ENCODE data around the gene TACC2.
"Not testable (repeated sequence)": the region's sequence is repeated elsewhere in the genome, so short reads cannot be mapped to it uniquely, and the experiment has no call there.

TACC2 gene

DNA sequence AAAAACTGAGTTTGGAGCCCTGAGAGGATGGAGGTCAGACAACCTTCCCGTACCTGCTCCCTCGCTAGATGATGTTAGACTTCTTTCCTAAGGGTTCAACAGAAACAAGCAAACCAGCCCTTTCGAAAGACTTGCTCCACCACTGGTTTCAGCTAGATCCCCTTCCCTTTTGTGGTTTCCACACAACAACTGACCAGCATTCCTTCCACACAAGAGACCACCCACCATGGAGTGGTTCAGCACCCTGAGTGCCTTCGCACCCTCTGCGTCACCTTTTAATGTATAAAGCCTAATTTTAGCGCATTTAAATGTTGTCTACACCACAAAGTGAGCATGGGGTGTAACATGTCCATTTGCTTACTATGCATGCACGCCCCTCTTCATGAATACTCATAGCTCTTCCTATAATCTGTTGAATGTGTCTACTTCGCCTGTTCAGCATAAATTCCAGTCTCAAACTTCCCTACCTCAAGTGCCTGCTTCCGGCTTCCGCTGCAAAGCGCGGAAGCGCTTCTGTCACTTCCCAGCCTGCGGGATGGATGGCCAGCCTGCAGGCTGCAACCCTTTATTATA lies 69.0 kb downstream of the TACC2 start:
- DNase-seq (ENCODE audit: low read depth in 2 of 2): no peak

DNA sequence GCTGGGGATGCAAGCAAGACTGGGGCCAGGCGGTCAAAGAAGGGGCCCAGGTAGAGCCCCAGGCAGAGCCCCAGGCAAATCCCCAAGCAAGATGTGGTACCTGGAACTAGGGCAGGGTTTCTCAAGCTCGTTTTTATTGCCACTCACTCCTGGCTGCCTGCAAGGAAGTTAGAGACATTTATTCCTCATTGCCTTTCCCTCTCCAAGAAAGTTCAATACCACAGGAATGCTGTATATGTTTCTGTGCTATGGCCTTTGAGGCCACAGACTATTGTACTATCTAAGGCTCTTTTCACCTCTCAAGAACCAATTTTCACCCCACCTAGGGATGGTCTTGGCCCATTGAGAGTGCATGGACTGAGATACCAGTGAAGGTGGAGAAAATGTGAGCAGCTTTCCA lies 71.3 kb downstream of the TACC2 start:
- DNase-seq (ENCODE audit: low read depth in 2 of 2): no peak

GRCh38 chr10:122062831-122063674 lies 74.1 kb downstream of the TACC2 start:
- DNase-seq (ENCODE audit: low read depth in 2 of 2): no peak

- DNase-seq (ENCODE audit: low read depth in 2 of 2): not testable (repeated sequence)
Measured at GRCh38 chr10:122066337-122066939, 77.5 kb downstream of the TACC2 start.

GRCh38 chr10:122068844-122069243 lies 79.9 kb downstream of the TACC2 start:
- DNase-seq (ENCODE audit: low read depth in 2 of 2): no peak

- DNase-seq (ENCODE audit: low read depth in 2 of 2): no peak
Measured at GRCh38 chr10:122072491-122072890, 83.5 kb downstream of the TACC2 start.

GRCh38 chr10:122073508-122073907 lies 84.5 kb downstream of the TACC2 start:
- DNase-seq (ENCODE audit: low read depth in 2 of 2): no peak

GRCh38 chr10:122075171-122075570 lies 86.2 kb downstream of the TACC2 start:
- no peak for DNase-seq (ENCODE audit: low read depth in 2 of 2)

GRCh38 chr10:122075876-122076275 lies 86.9 kb downstream of the TACC2 start:
- DNase-seq (ENCODE audit: low read depth in 2 of 2): not testable (repeated sequence)

- no peak for DNase-seq (ENCODE audit: low read depth in 2 of 2)
Measured at GRCh38 chr10:122077311-122077875, 88.4 kb downstream of the TACC2 start.

- no peak for DNase-seq (ENCODE audit: low read depth in 2 of 2)
Measured at GRCh38 chr10:122078326-122078725, 89.4 kb downstream of the TACC2 start.

DNA sequence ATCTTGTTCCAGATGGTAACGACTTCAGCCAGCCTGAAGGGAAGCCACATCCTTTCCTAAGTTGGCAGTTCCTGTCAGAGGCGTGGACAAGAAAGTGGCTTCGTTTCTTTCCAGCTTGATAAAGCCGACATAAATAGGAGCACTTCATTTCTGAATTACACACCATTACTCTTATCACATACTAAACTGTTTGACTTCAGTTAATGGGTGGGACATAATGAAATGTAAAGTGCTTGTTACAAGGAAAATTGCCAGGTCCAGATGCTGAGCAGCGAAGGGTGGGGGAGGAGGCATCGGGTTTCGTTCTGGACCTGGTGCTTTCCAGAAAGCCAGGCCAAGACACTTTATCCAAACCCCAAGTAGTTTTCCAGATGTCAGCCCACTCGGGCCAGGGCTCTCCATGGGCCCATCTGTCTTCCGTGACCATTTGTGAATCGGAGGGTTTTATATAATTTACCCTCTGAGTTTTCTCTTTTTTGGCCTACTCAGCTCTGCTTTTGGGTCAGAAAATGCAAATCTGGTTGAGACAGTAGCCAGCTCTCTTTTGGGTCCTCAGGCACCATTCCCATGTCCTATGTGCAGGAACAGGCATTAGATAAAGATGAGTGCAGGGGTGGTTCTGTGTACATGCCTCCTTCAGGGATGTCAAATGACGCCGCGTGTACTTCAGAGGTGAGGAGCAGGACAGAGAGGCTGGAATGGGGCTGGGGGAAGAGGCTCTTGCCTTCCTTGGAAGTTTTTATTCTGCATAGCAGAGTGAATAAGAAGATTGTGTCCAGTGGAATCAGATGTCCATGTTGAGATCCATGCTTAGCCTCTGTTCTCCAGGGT lies 90.2 kb downstream of the TACC2 start:
- no peak for DNase-seq (ENCODE audit: low read depth in 2 of 2)

DNA sequence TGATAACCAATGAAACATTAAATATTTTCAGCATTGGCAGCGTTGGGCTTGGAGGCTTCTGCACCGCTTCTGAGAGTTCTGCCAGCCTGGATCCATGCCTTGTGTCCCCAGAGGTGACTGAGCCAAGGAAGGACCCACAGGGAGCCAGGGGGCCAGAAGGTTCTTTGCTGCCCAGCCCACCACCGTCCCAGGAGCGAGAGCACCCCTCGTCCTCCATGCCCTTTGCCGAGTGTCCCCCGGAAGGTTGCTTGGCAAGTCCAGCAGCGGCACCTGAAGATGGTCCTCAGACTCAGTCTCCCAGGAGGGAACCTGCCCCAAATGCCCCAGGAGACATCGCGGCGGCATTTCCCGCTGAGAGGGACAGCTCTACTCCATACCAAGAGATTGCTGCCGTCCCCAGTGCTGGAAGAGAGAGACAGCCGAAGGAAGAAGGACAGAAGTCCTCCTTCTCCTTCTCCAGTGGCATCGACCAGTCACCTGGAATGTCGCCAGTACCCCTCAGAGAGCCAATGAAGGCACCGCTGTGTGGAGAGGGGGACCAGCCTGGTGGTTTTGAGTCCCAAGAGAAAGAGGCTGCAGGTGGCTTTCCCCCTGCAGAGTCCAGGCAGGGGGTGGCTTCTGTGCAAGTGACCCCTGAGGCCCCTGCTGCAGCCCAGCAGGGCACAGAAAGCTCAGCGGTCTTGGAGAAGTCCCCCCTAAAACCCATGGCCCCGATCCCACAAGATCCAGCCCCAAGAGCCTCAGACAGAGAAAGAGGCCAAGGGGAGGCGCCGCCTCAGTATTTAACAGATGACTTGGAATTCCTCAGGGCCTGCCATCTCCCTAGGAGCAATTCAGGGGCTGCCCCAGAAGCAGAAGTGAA lies 93.9 kb downstream of the TACC2 start:
- no peak for DNase-seq (ENCODE audit: low read depth in 2 of 2)

DNA sequence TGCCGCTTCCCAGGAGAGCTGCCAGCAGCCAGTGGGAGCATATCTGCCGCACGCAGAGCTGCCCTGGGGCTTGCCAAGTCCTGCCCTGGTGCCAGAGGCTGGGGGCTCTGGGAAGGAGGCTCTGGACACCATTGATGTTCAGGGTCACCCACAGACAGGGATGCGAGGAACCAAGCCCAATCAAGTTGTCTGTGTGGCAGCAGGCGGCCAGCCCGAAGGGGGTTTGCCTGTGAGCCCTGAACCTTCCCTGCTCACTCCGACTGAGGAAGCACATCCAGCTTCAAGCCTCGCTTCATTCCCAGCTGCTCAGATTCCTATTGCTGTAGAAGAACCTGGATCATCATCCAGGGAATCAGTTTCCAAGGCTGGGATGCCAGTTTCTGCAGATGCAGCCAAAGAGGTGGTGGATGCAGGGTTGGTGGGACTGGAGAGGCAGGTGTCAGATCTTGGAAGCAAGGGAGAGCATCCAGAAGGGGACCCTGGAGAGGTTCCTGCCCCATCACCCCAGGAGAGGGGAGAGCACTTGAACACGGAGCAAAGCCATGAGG lies 94.6 kb downstream of the TACC2 start:
- DNase-seq (ENCODE audit: low read depth in 2 of 2): no peak

GRCh38 chr10:122084286-122085041 lies 95.5 kb downstream of the TACC2 start:
- DNase-seq (ENCODE audit: low read depth in 2 of 2): no peak

DNA sequence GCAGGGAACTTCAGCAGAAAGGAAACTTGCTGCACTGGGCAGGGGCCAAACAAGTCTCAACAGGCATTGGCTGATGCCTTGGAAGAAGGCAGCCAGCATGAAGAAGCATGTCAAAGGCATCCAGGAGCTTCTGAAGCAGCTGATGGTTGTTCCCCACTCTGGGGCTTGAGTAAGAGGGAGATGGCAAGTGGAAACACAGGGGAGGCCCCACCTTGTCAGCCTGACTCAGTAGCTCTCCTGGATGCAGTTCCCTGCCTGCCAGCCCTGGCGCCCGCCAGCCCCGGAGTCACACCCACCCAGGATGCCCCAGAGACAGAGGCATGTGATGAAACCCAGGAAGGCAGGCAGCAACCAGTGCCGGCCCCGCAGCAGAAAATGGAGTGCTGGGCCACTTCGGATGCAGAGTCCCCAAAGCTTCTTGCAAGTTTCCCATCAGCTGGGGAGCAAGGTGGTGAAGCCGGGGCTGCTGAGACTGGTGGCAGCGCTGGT lies 96.5 kb downstream of the TACC2 start:
- no peak for DNase-seq (ENCODE audit: low read depth in 2 of 2)

DNA sequence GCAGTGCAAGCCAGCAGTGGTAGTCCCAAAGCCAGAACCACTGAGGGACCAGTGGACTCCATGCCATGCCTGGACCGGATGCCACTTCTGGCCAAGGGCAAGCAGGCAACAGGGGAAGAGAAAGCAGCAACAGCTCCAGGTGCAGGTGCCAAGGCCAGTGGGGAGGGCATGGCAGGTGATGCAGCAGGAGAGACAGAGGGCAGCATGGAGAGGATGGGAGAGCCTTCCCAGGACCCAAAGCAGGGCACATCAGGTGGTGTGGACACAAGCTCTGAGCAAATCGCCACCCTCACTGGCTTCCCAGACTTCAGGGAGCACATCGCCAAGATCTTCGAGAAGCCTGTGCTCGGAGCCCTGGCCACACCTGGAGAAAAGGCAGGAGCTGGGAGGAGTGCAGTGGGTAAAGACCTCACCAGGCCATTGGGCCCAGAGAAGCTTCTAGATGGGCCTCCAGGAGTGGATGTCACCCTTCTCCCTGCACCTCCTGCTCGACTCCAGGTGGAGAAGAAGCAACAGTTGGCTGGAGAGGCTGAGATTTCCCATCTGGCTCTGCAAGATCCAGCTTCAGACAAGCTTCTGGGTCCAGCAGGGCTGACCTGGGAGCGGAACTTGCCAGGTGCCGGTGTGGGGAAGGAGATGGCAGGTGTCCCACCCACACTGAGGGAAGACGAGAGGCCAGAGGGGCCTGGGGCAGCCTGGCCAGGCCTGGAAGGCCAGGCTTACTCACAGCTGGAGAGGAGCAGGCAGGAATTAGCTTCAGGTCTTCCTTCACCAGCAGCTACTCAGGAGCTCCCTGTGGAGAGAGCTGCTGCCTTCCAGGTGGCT lies 97.7 kb downstream of the TACC2 start:
- DNase-seq (ENCODE audit: low read depth in 2 of 2): no peak

GRCh38 chr10:122087436-122087835 lies 98.5 kb downstream of the TACC2 start:
- no peak for DNase-seq (ENCODE audit: low read depth in 2 of 2)
